OCI-LY1 (cell line): Measurements from ENCODE around the gene AMER3.

Source experiments
- EZH2 ChIP-seq: fragments of 200-600 bp; sonication (generic), shearing (Covaris generic); IDR thresholded peaks from 2 replicates; pipeline ENCODE4 v1.8.0; 2017; ENCODE audit warnings: borderline replicate concordance, mixed run types, mild to moderate bottlenecking, antibody characterized with exemption, low read length, moderate library complexity, mixed read lengths
- TF ChIP-seq, protein P1 (sequence below): fragments of 200-600 bp; sonication (generic), shearing (Covaris generic); IDR thresholded peaks from 2 replicates; pipeline ENCODE4 v1.5.1; 2017; ENCODE audit warnings: mild to moderate bottlenecking, antibody characterized with exemption, low read length, moderate library complexity, mixed read lengths

- TF ChIP-seq, protein P1, sequence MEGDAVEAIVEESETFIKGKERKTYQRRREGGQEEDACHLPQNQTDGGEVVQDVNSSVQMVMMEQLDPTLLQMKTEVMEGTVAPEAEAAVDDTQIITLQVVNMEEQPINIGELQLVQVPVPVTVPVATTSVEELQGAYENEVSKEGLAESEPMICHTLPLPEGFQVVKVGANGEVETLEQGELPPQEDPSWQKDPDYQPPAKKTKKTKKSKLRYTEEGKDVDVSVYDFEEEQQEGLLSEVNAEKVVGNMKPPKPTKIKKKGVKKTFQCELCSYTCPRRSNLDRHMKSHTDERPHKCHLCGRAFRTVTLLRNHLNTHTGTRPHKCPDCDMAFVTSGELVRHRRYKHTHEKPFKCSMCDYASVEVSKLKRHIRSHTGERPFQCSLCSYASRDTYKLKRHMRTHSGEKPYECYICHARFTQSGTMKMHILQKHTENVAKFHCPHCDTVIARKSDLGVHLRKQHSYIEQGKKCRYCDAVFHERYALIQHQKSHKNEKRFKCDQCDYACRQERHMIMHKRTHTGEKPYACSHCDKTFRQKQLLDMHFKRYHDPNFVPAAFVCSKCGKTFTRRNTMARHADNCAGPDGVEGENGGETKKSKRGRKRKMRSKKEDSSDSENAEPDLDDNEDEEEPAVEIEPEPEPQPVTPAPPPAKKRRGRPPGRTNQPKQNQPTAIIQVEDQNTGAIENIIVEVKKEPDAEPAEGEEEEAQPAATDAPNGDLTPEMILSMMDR = no peak
- no peak for TF ChIP-seq EZH2
Observed at GRCh38 chr2:130764035-130764820, 8.9 kb downstream of the AMER3 start.
